ENCODE data around the gene MXD1.

Gene MXD1

GRCh38 chr2:69937968-69938367, 23.1 kb downstream of the MXD1 start:
- CTCF ChIA-PET, result interaction anchor here (0.6 kb wide), 2 partner anchors 22 to 135 kb away, joined by 3 to 4 read pairs; no protein-coding TSS in a partner anchor

GRCh38 chr2:69939722-69940121, 24.8 kb downstream of the MXD1 start:
- H3K27ac ChIP-seq (ENCODE audit: extremely low read depth, low read depth, low read length), result no peak overlapping the region
- H3K9me3 ChIP-seq (ENCODE audit: control insufficient read depth, insufficient read depth, low read depth, low read length), result no peaks in the 10 kb centered on the region
- POLR2A ChIA-PET, result interaction anchor here (0.6 kb wide), 1 partner anchor 123 kb away, joined by 3 read pairs; no protein-coding TSS in a partner anchor
- H3K4me1 ChIP-seq (ENCODE audit: control insufficient read depth, insufficient read depth, low read length), result no peaks in the 10 kb centered on the region
- TF ChIP-seq TCF7L2 (IDR thresholded peaks at IDR 0.05; ENCODE audit: borderline replicate concordance, low read depth, low read length), result no peak
- TF ChIP-seq ZNF121 (tag by site-specific recombination; IDR thresholded peaks at IDR 0.05), result no peak
- no peak for TF ChIP-seq GLIS2 (tag by site-specific recombination; IDR thresholded peaks at IDR 0.05)
- TF ChIP-seq, protein P1, sequence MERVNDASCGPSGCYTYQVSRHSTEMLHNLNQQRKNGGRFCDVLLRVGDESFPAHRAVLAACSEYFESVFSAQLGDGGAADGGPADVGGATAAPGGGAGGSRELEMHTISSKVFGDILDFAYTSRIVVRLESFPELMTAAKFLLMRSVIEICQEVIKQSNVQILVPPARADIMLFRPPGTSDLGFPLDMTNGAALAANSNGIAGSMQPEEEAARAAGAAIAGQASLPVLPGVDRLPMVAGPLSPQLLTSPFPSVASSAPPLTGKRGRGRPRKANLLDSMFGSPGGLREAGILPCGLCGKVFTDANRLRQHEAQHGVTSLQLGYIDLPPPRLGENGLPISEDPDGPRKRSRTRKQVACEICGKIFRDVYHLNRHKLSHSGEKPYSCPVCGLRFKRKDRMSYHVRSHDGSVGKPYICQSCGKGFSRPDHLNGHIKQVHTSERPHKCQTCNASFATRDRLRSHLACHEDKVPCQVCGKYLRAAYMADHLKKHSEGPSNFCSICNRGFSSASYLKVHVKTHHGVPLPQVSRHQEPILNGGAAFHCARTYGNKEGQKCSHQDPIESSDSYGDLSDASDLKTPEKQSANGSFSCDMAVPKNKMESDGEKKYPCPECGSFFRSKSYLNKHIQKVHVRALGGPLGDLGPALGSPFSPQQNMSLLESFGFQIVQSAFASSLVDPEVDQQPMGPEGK (tag by site-specific recombination; IDR thresholded peaks at IDR 0.05), result no peak
- TF ChIP-seq, protein P2, sequence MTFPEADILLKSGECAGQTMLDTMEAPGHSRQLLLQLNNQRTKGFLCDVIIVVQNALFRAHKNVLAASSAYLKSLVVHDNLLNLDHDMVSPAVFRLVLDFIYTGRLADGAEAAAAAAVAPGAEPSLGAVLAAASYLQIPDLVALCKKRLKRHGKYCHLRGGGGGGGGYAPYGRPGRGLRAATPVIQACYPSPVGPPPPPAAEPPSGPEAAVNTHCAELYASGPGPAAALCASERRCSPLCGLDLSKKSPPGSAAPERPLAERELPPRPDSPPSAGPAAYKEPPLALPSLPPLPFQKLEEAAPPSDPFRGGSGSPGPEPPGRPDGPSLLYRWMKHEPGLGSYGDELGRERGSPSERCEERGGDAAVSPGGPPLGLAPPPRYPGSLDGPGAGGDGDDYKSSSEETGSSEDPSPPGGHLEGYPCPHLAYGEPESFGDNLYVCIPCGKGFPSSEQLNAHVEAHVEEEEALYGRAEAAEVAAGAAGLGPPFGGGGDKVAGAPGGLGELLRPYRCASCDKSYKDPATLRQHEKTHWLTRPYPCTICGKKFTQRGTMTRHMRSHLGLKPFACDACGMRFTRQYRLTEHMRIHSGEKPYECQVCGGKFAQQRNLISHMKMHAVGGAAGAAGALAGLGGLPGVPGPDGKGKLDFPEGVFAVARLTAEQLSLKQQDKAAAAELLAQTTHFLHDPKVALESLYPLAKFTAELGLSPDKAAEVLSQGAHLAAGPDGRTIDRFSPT (tag by site-specific recombination; IDR thresholded peaks at IDR 0.05), result no peak
- TF ChIP-seq ZFP3 (tag by site-specific recombination; IDR thresholded peaks at IDR 0.05; ENCODE audit: low read depth), result no peak
- TF ChIP-seq ZNF221 (tag by site-specific recombination; IDR thresholded peaks at IDR 0.05; ENCODE audit: borderline replicate concordance), result no peak
- no peak for TF ChIP-seq ZNF626 (tag by site-specific recombination; IDR thresholded peaks at IDR 0.05)
- TF ChIP-seq ZFHX2 (tag by site-specific recombination; conservative IDR thresholded peaks at IDR 0.05), result no peak
- no peak for TF ChIP-seq SCRT2 (tag by site-specific recombination; IDR thresholded peaks at IDR 0.05)
- TF ChIP-seq ZNF76 (tag by site-specific recombination; IDR thresholded peaks at IDR 0.05; ENCODE audit: borderline replicate concordance, low read depth), result no peak
- no peak for TF ChIP-seq ZSCAN30 (tag by site-specific recombination; IDR thresholded peaks at IDR 0.05)
- TF ChIP-seq KLF7 (tag by site-specific recombination; IDR thresholded peaks at IDR 0.05; ENCODE audit: borderline replicate concordance), result no peak
- TF ChIP-seq ZNF302 (tag by site-specific recombination; IDR thresholded peaks at IDR 0.05; ENCODE audit: low read depth), result no peak
- TF ChIP-seq ZNF776 (tag by site-specific recombination; IDR thresholded peaks at IDR 0.05; ENCODE audit: borderline replicate concordance), result no peak
- TF ChIP-seq ZEB2 (tag by site-specific recombination; IDR thresholded peaks at IDR 0.05), result no peak
- TF ChIP-seq ZNF521 (tag by site-specific recombination; IDR thresholded peaks at IDR 0.05), result no peak
- no peak for TF ChIP-seq ZNF148 (tag by site-specific recombination; IDR thresholded peaks at IDR 0.05; ENCODE audit: borderline replicate concordance)
- no peak for TF ChIP-seq ZNF501 (tag by site-specific recombination; IDR thresholded peaks at IDR 0.05)
- H3K36me3 ChIP-seq (ENCODE audit: control insufficient read depth in 2 of 2, insufficient read depth in 1 of 2, low read length in 2 of 2), result peaks cover 8 to 58% of the 10 kb centered on the region in 2 experiments; a peak in 2 of 3 replicates
- H3K4me3 ChIP-seq (ENCODE audit: low read depth, low read length), result no peak overlapping the region
- CTCF ChIA-PET, result no interaction called here

More at GRCh38 chr2:69937968-69938367, 23.1 kb downstream of the MXD1 start:
- Histone ChIP-seq H3K27ac (ENCODE audit: extremely low read depth, low read depth, low read length) (no peak overlapping the region), H3K4me3 (ENCODE audit: low read depth, low read length) (no peak overlapping the region), H3K9me3 (ENCODE audit: control insufficient read depth, insufficient read depth, low read depth, low read length) (no peaks in the 10 kb centered on the region), H3K4me1 (ENCODE audit: control insufficient read depth, insufficient read depth, low read length) (no peaks in the 10 kb centered on the region; the same call in 1 of the 2 replicates), H3K36me3 (ENCODE audit: control insufficient read depth in 2 of 2, insufficient read depth in 1 of 2, low read length in 2 of 2) (peaks cover 8 to 53% of the 10 kb centered on the region in 2 experiments; a peak in 2 of 3 replicates)
- POLR2A ChIA-PET, result no interaction called here
- TF ChIP-seq RBAK (tag by site-specific recombination; IDR thresholded peaks at IDR 0.05) (no peak), ZNF280D (tag by site-specific recombination; IDR thresholded peaks at IDR 0.05) (no peak), ZNF76 (tag by site-specific recombination; IDR thresholded peaks at IDR 0.05; ENCODE audit: borderline replicate concordance, low read depth) (no peak), HOXA7 (CRISPR knock-in tag; IDR thresholded peaks at IDR 0.05; ENCODE audit: borderline replicate concordance) (no peak), ZNF776 (tag by site-specific recombination; IDR thresholded peaks at IDR 0.05; ENCODE audit: borderline replicate concordance) (no peak), BCL11B (tag by site-specific recombination; IDR thresholded peaks at IDR 0.05; ENCODE audit: low read depth) (no peak), KLF7 (tag by site-specific recombination; IDR thresholded peaks at IDR 0.05; ENCODE audit: borderline replicate concordance) (no peak), ZNF473 (tag by site-specific recombination; IDR thresholded peaks at IDR 0.05) (no peak)
